ENCODE measurements around the gene AGMO. TPM values are rescaled to one million over a fixed set of nuclear protein-coding genes. Genes with fewer than 3 reads are reported as not detected.

Gene AGMO
- polyA plus RNA-seq, 2 of the 4 experiments (the other 2 are of a cell fraction), result 2.6 to 7.9 TPM

GRCh38 chr7:15476531-15476918 is 85.3 kb downstream of the AGMO start:
- no peak overlapping the region for H3K4me2 ChIP-seq
- ATAC-seq (no peak), FAIRE-seq (no peak), DNase-seq (ENCODE audit: low read depth in 1 of 2, low spot score in 1 of 2) (no peak)
- no peak overlapping the region for H3K27ac ChIP-seq
- CTCF ChIA-PET, result no interaction called here
- no peak overlapping the region for H3K4me3 ChIP-seq
- WGBS (ENCODE audit: missing lambda C conversion rate), result 35% methylated on average over 3 of the region's 3 CpGs
- no peaks in the 10 kb centered on the region for H3K9me3 ChIP-seq
- no peaks in the 10 kb centered on the region for H3K4me1 ChIP-seq
- TF ChIP-seq MAZ (IDR thresholded peaks at IDR 0.05; ENCODE audit: borderline replicate concordance, low read depth, low read length) (no peak), HOXB5 (CRISPR knock-in tag; IDR thresholded peaks at IDR 0.05) (no peak), RARB (CRISPR knock-in tag; IDR thresholded peaks at IDR 0.05) (no peak), SMC3 (IDR thresholded peaks at IDR 0.05) (no peak), POLR2A (IDR thresholded peaks at IDR 0.05; ENCODE audit: low read length) (no peak), JUN (IDR thresholded peaks at IDR 0.05) (no peak), ATOH8 (CRISPR knock-in tag; IDR thresholded peaks at IDR 0.05; ENCODE audit: low read depth) (no peak), CBX2 (IDR thresholded peaks at IDR 0.05; ENCODE audit: borderline replicate concordance, low read depth) (no peak), BCL3 (IDR thresholded peaks at IDR 0.05) (no peak), EHF (CRISPR knock-in tag; IDR thresholded peaks at IDR 0.05) (no peak), RCOR1 (IDR thresholded peaks at IDR 0.05; ENCODE audit: low read depth, low read length) (no peak), ZNF302 (CRISPR knock-in tag; IDR thresholded peaks at IDR 0.05) (no peak), GATA3 (IDR thresholded peaks at IDR 0.05; ENCODE audit: borderline replicate concordance) (no peak), TP53 (CRISPR knock-in tag; IDR thresholded peaks at IDR 0.05) (no peak), RAD21 (conservative IDR thresholded peaks at IDR 0.05 in 1 of 2, IDR thresholded peaks at IDR 0.05 in 1 of 2) (no peak)
- TF ChIP-seq, protein P1, sequence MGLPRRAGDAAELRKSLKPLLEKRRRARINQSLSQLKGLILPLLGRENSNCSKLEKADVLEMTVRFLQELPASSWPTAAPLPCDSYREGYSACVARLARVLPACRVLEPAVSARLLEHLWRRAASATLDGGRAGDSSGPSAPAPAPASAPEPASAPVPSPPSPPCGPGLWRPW (IDR thresholded peaks at IDR 0.05), result no peak
- POLR2A ChIA-PET, result no interaction called here

DNA sequence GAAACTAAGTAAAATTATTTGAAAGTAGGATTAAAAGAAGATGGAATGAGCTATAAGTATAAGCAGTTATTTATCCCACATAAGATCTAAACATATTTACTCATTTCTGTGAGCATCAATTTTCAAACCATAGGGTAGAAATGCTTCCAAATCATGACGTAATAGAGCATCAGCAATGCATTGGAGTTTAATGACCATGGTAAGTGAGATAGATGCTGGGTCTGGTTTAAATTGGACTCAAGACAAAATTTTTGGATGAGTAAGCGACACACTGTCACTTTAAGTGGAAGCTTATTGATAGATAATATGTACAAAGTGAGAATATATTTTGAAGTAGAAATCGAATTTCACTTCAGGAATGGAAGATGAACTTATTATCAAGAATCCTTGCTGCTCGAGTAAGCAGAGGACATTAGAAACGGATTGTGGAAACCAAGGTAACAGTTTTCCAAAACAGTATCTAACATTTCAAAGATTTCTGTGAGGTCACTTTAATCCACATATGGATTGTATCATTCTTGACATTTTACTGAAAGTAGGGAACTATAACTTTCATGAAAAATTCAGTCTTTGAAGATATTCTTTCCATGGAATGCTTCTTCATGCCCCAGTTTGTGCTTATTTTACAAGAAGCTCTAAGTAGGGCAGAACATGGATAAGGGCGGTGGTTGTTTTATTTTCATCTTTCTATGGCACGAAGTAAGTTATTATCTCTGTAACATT is 85.8 kb downstream of the AGMO start:
- Histone ChIP-seq H3K4me3 (no peak overlapping the region), H3K4me2 (no peak overlapping the region), H3K27ac (no peak overlapping the region), H3K4me1 (no peaks in the 10 kb centered on the region), H3K9me3 (no peaks in the 10 kb centered on the region)
- ChIA-PET CTCF (no interaction called here), POLR2A (no interaction called here)
- no peak for TF ChIP-seq JUNB (IDR thresholded peaks at IDR 0.05)
- no peak for TF ChIP-seq BCL3 (IDR thresholded peaks at IDR 0.05)
- TF ChIP-seq EP300 (IDR thresholded peaks at IDR 0.05), result no peak
- 29% methylated on average over 7 of the region's 7 CpGs for WGBS (ENCODE audit: missing lambda C conversion rate)
- no peak for ATAC-seq
- DNase-seq (ENCODE audit: low read depth in 1 of 2, low spot score in 1 of 2), result no peak
- no peak for FAIRE-seq

GRCh38 chr7:15471669-15471950 is 90.2 kb downstream of the AGMO start:
- POLR2A ChIA-PET, result no interaction called here
- H3K4me1 ChIP-seq, result no peaks in the 10 kb centered on the region
- ATAC-seq, result no peak
- FAIRE-seq, result no peak
- no peak overlapping the region for H3K4me3 ChIP-seq
- no peak overlapping the region for H3K27ac ChIP-seq
- no peak overlapping the region for H3K4me2 ChIP-seq
- no peaks in the 10 kb centered on the region for H3K9me3 ChIP-seq
- DNase-seq (ENCODE audit: low read depth in 1 of 2, low spot score in 1 of 2), result no peak
- CTCF ChIA-PET, result no interaction called here
- no peak for TF ChIP-seq RFX5 (IDR thresholded peaks at IDR 0.05)
- TF ChIP-seq CEBPB (IDR thresholded peaks at IDR 0.05), result no peak
- no peak for TF ChIP-seq CHD2 (IDR thresholded peaks at IDR 0.05; ENCODE audit: low read length, partially characterized antibody)
- TF ChIP-seq ESRRA (IDR thresholded peaks at IDR 0.05; ENCODE audit: borderline replicate concordance, low read length), result no peak
- TF ChIP-seq, protein P2, sequence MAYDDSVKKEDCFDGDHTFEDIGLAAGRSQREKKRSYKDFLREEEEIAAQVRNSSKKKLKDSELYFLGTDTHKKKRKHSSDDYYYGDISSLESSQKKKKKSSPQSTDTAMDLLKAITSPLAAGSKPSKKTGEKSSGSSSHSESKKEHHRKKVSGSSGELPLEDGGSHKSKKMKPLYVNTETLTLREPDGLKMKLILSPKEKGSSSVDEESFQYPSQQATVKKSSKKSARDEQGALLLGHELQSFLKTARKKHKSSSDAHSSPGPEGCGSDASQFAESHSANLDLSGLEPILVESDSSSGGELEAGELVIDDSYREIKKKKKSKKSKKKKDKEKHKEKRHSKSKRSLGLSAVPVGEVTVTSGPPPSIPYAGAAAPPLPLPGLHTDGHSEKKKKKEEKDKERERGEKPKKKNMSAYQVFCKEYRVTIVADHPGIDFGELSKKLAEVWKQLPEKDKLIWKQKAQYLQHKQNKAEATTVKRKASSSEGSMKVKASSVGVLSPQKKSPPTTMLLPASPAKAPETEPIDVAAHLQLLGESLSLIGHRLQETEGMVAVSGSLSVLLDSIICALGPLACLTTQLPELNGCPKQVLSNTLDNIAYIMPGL (CRISPR knock-in tag; IDR thresholded peaks at IDR 0.05; ENCODE audit: borderline replicate concordance), result no peak
- TF ChIP-seq ZSCAN20 (CRISPR knock-in tag; IDR thresholded peaks at IDR 0.05), result no peak
- no peak for TF ChIP-seq FOSB (CRISPR knock-in tag; IDR thresholded peaks at IDR 0.05)
- no peak for TF ChIP-seq USF2 (IDR thresholded peaks at IDR 0.05)
- TF ChIP-seq CTCF (IDR thresholded peaks at IDR 0.05), result no peak
- TF ChIP-seq MAZ (IDR thresholded peaks at IDR 0.05; ENCODE audit: borderline replicate concordance, low read depth, low read length), result no peak
